Measurements from ENCODE around the gene PPIB. TPM values are rescaled to one million over a fixed set of nuclear protein-coding genes. Genes with fewer than 3 reads are reported as not detected.

The PPIB gene
- total RNA-seq, 1 experiment from 2014 or later: 433 TPM

DNA sequence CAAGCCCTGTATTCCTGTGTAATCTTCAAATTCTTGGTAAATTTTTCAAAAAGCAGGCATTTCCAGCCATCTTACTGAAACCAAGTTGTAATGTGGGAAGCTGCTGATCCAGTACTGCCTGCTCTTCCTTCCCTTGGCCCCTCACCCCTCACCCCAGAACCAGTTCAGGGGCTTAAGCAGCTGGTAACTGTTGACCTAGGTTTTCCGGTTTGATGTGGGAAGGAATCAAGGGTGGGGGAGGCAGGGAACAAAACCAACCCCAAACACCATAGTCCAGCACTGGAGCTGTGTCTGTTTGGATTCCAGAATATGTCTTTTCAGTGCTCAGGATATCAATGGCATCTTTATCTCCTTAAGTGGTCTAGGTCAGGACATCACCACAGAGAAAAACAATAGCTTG lies 40.4 kb downstream of the PPIB start:
- Mint-ChIP-seq H3K4me1 (no peaks in the 10 kb centered on the region), H3K36me3 (ENCODE audit: insufficient read depth in 1 of 3, low read depth in 3 of 3) (peaks cover 5 to 56% (median 30%) of the 10 kb centered on the region in 3 experiments; a peak in 6 of 7 replicates), H3K9me3 (no peaks in the 10 kb centered on the region), H3K27me3 (ENCODE audit: low read depth) (no peaks in the 10 kb centered on the region), H3K4me3 (no peak overlapping the region), H3K27ac (no peak overlapping the region)
- no peak for DNase-seq
- WGBS (ENCODE audit: extremely low coverage, insufficient read length, low lambda C conversion rate): no CpG with 5 or more reads among the region's 1 CpG
- Histone ChIP-seq H2BK120ac (ENCODE audit: low read depth, low read length, poor library complexity, severe bottlenecking) (no peak overlapping the region), H3K9ac (ENCODE audit: extremely low read depth, insufficient read length, low read length) (no peak overlapping the region), H2BK5ac (ENCODE audit: insufficient read length, low read length) (no peak overlapping the region), H3K27me3 (ENCODE audit: insufficient read depth, low read length) (no peaks in the 10 kb centered on the region), H3K18ac (ENCODE audit: insufficient read length, low read depth, low read length) (no peak overlapping the region), H2BK15ac (ENCODE audit: low read depth, low read length) (no peak overlapping the region), H2AK5ac (ENCODE audit: insufficient read length, low read length) (no peak overlapping the region), H3K79me1 (ENCODE audit: insufficient read depth, low read depth, low read length, poor library complexity, severe bottlenecking) (no peaks in the 10 kb centered on the region), H3K23me2 (ENCODE audit: insufficient read length, low read depth, low read length, poor library complexity, severe bottlenecking) (no peaks in the 10 kb centered on the region), H3K9me3 (ENCODE audit: control insufficient read depth, low read depth, low read length) (no peaks in the 10 kb centered on the region), H4K5ac (ENCODE audit: insufficient read length, low read depth, low read length) (no peak overlapping the region), H3K4ac (ENCODE audit: low read depth, low read length) (no peak overlapping the region), H3K79me2 (ENCODE audit: insufficient read depth, low read length) (no peaks in the 10 kb centered on the region), H2BK12ac (ENCODE audit: insufficient read length, low read depth, low read length) (no peak overlapping the region), H4K91ac (ENCODE audit: insufficient read length, low read depth, low read length) (no peak overlapping the region), H3K14ac (ENCODE audit: insufficient read depth, low read length) (no peak overlapping the region), H2BK20ac (ENCODE audit: low read depth, low read length, poor library complexity, severe bottlenecking) (no peak overlapping the region), H3K27ac (ENCODE audit: insufficient read length, low read depth, low read length) (no peak overlapping the region), H3K4me1 (ENCODE audit: insufficient read depth, low read length) (no peaks in the 10 kb centered on the region), H3T11ph (ENCODE audit: low read length) (no peak overlapping the region), H3K23ac (ENCODE audit: insufficient read length, low read depth, low read length) (no peak overlapping the region), H3K4me2 (ENCODE audit: insufficient read depth, insufficient read length, low read length) (no peak overlapping the region), H4K20me1 (ENCODE audit: control insufficient read depth, insufficient read depth, insufficient read length) (no peaks in the 10 kb centered on the region), H4K8ac (replicated peaks; ENCODE audit: insufficient read length, low read depth, low read length) (no peak overlapping the region), H3K56ac (ENCODE audit: insufficient read length, low read depth, low read length) (no peak overlapping the region), H2AFZ (ENCODE audit: low read length) (no peak overlapping the region)
- no peak for TF ChIP-seq CTCF (conservative IDR thresholded peaks at IDR 0.05)
